HG02884 (cell line): ENCODE results near the gene GPX4.
"Not testable (repeated sequence)": the region's sequence is repeated elsewhere in the genome, so short reads cannot be mapped to it uniquely, and the experiment has no call there.

ENCODE experiments used
- ATAC-seq: cut with Tn5 transposase; IDR thresholded peaks from one replicate; pipeline ENCODE4 v1.9.1; 2021; ENCODE audit warnings: mild to moderate bottlenecking, moderate library complexity; ENCODE audit not compliant: unreplicated experiment

GPX4 gene

DNA sequence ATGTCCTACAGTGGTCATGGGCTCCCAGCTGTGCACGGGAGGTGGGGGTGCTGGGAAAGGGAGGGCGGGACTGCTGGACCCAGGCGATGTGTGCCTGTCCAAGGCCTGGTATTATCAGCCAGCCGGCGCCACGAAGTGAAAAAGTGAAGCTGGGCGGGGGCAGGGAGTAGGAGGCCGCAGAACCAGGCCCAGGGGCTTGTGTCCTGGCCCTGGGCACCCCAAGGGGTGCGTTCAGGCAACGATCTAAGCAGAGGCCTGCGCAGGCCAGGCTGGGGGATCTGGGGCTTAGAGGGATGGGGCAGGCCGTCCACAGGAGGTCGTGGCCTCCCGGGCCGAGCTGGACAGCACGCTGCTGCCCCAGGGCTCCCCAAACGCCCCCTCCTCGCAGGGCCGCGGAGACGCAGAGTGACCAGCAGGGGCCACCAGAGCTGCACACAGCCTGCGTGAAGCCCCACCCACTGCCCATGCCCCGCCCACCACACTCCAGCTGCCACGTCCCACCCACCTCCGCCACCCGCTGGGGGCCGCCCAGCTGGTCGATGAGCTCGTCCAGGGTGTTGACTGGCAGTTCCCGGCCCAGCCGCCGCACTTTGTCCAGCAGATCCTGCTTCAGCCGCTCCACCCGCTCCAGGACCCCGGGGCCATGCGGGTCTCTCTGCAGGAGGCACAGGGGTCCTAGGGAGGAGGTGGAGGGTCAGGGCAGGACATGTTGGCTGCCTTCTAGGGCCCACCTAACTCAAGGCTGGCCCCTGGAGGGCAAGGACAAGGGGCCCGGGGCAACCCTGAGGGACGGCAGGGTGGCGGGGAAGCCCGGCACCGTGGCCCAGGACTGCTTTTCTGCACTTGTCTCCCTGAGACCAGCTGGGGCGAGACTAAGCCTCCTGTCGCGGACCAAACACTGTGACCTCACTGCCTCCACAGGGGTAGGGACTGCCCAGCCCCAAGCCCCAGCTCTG lies 9.5 kb downstream of the GPX4 start:
- no peak for ATAC-seq

DNA sequence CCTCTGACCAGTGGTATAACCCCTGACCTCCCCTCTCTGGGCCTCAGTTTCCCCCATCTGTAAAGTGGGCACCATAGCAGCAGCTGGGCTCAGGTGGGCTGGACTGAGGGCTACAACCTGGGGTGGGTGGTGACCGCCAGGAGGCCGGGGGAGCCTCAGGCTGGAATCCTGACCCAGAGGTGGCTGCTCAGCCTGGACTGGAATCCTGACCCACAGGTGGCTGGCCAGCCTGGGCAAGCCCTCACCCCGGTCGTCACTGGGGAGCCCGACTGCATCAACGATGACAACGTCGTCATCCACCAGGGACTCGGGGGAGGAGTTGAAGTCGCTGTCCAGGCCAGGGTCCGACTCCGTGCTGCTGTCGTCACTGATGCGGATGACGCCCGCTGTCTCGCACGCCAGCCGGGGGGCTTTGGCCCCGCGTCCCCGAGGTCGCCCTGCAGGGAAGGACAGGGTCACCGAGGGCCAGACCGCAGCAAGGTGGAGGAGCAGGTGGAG lies 10.2 kb downstream of the GPX4 start:
- ATAC-seq: no peak

DNA sequence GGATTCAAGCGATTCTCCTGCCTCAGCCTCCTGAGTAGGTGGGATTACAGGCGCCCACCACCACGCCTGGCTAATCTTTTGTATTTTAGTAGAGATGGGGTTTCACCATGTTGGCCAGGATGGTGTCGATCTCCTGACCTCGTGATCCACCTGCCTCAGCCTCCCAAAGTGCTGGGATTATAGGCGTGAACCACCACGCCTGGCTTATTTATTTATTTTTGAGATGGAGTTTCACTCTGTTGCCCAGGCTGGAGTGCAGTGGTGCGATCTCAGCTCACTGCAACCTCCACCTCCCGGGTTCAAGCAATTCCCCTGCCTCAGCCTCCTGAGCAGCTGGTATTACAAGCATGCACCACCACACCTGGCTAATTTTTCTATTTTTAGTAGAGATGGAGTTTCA lies 10.9 kb downstream of the GPX4 start:
- not testable (repeated sequence) for ATAC-seq

DNA sequence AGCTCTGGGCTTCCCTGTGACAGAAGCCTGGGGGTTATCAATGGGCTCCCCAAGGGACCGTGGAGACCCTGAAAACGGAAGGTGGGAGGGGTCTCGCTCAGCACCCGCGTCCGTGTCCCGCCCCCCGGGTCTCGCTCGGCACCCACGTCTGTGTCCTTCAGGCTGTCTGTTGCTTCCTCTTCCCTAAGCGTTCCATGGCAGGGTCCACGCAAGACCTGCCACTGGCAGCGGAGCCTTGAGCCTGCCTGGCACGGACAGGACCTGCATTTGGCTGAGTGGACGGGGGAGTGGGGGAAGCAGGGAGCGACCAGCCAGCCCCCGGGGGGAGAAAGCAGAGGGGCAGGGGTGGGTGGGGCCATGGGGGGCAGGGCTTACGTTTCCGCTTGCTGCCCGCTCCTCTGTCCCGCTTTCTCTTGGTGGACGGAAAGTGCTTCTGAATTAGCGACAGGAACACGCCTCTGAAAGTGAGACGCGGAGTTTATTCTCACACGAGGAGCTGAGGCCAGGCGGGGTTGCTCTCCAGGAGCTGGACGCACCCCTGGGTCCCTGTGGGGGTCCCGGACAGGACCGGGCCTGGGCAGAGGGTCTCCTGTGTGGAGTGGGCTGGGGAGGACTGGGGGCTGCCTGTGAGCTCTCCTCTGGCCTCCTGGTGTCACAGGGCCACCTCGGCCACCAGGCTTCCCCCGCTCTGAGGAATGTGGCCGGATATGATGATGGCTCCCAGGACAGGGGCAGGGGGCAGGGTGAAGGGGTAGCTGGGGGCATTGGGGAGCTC lies 12.0 kb downstream of the GPX4 start:
- no peak for ATAC-seq

DNA sequence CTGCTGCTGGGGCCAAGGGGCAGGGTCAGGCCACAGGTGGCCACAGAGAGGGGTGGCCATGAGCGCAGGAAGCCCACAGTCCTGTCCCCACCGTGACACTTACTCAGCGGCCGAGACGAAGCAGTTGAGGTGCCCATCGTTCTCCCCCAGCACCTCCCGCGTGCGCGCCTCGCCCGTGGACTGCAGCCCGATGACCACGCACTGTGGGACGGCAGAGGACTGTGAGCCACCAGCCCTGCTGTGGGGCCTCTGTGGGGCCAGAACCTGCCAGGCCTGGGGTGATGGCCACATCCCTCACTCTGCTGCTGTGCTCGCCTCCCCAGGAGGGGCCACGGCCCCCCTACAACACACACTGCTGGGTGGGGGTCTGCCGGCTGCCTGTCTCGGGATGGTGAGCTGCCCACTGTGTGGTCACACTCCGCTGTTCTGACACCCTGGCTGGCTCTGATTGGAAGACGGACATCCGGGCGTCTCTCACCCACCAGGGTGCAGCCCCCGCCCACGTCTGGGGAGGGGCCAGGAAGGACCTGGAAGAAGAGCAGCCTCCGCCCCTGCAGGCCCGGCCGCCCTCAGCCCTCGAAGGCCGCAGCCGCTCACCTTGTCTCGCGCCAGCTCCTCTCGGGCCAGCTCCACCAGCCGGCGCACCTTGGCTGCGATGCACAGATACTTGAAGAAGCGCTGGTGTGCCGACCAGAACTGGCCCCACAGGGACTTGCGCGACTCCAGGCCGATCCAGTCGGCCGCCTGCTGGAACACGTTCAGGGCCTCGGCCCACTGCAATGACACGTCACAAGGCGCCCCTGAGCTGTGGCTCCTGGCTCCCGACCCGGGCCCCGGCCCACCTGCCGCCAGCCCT lies 13.2 kb downstream of the GPX4 start:
- ATAC-seq: no peak

DNA sequence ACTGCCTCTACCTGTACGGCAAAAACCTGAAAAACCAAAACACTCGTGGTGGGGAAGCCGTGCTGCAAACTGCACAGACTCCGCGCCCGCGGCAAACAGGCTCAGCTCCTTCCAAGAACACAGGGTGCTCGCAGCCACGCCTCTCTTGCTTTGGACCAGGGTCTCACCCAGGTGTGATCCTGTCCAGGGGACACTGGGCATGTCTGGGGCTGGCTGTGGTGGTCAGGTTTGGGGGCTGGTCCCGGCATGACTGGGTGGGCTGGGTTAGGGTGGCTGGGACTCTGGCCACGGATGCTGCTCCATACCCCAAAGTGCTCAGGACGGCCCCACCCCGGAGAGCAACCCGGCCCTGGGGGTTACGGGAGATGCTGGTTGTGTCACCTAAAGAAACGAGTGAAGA lies 13.9 kb downstream of the GPX4 start:
- no peak for ATAC-seq

DNA sequence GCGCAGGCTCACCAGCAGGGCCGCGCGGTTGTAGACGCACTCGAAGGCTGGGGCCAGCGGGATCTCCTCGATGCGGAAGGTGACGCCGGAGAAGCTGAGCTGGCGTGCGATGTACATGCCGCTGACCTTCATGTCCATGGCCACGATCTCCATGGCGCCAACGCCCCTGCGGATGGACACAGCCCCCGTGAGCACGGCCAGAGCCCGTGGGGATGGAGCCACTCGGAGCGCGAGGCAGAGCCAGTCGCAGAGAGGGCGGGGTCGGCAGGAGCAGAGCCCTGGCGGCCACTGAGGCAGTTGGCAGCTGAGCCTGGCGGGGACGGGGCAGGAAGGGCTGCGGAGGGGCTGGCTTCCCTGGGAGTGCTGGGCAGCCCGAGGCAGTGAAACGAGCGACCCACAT lies 15.2 kb downstream of the GPX4 start:
- ATAC-seq: no peak

DNA sequence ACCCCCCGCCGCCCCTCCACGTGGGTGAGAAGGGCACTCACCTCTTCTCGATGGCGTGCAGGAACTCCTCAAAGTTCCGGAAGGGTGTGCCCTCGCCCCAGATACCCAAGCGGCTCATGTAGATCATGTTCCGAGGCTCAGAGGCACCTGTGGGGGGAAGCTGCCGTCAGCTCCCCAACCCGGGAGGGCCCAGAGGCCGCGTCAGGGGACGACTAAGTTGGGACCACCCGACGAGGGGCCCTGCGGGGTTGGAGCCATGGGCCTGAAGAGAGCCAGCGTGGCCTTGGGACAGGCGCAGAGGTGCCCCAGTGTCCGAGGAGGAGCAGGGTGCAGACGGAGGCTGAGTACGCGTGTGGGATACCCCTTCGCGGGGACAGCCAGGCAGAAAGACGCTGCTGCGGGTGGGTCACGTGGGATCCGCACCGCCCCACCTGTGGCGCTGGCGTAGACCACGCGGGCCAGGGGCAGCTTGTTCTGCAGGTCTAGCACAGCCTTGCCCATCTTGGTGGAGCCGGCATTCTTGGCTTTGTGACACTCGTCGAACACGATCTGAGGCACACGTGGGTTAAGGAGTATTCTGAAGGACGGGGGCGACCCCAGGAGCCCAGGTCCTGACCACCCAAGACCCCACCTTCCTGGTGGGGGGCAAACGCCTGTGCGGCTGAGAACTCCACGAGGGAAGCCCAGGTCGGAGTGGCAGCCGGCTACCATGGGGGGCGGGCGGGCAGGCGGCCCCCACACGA lies 15.9 kb downstream of the GPX4 start:
- ATAC-seq: no peak

DNA sequence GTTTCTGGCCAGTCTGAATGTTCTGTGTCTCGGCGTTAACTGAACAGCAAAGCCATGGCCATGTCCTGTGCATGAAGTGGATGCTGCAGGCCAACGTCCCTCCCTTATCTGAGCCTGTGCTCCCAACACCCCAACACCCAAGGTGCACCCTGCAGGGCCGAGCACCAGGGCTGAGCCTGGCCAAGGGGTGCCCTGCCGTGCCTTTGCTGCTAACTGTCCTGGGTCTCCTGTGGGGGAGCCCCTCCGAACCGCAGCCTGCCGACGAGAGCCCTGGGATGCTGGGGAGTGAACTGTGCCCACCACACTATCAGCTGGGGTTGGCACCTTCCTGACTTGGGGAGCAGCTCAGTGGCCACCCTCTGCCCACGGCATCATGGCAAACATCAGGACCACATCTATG lies 17.6 kb downstream of the GPX4 start:
- no peak for ATAC-seq

DNA sequence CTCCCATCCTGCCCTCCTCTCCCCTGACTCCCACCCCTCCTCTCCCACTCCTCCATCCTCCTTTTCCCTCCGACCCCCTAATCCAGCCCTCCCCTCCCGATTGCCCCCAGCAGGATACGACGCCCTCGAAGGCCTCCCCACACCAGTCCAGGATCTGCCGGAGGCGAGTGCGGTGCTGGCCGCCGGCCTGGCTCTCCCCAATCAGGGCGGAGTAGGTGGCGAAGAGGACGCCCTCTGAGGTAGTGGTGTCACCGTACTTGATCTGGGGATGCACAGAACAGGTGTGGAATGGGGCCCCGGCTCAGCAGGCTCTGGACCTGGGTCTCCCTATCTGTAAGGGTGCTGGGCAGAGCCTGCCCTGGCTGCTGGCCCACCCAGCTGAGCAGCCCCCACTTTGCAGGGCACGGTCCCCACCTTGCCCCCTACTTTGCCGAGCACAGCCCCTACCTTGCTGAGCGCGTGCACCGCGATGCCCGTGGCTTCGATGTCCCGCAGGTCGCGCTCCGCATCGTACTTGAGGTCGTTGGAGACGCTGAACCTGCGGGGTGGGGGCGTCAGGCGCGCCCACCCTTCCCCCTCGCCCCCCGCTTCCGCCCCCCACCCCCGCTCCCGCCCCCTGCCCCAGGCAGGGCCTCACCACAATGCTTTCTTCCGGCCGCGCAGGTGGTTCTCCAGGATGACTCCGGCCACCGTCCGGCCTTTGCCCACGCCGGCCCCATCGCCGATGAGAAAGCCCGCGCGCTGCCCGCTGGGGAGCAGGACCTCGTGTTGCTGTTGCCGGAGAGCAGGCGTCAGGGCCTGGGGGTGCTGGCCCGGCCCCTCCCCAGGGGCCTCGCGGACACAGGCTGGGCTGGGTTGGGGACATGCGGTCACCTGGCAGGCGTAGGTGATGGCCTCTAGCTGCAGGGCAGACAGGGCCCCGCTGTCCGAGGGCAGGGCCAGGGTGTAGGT lies 18.5 kb downstream of the GPX4 start:
- no peak for ATAC-seq

DNA sequence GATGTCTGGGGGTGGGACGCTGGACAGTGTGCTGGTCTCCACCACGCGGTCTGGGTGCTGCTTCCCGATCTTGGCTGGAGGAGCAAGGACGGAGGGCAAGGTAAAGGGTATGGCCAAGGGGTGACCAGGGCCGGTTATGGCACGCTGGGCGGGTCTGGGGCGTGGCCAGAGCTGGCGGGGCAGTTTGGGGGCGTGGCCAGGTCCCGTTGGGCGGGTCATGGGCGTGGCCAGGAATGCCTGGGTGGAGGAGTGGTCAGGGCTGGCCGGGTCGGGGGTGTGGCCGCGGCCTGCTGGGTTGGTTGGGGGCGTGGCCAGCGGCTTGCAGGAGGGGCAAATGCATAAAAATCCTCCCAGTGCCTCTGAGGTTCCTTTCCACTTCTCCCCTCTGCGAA lies 19.2 kb downstream of the GPX4 start:
- no peak for ATAC-seq

DNA sequence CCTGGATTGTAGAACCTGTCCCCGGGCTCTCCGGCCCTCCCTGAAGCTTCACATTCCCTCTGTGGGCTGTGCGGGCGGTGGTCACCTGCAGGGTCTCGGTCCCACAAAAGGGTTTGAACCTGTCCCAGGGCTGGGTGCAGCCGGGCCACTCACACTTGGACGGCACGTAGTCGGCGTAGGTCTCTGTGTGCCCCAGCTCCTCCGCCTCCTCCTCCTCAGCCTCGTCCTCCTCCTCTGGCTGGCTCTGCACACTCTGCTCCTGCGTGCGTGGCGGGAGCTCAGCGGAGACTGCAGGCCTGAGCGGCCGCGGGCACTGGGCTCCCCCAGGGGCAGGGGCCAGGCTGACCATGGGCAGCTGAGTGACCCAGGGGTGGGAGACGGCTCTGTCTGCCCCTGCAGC lies 19.6 kb downstream of the GPX4 start:
- no peak for ATAC-seq

DNA sequence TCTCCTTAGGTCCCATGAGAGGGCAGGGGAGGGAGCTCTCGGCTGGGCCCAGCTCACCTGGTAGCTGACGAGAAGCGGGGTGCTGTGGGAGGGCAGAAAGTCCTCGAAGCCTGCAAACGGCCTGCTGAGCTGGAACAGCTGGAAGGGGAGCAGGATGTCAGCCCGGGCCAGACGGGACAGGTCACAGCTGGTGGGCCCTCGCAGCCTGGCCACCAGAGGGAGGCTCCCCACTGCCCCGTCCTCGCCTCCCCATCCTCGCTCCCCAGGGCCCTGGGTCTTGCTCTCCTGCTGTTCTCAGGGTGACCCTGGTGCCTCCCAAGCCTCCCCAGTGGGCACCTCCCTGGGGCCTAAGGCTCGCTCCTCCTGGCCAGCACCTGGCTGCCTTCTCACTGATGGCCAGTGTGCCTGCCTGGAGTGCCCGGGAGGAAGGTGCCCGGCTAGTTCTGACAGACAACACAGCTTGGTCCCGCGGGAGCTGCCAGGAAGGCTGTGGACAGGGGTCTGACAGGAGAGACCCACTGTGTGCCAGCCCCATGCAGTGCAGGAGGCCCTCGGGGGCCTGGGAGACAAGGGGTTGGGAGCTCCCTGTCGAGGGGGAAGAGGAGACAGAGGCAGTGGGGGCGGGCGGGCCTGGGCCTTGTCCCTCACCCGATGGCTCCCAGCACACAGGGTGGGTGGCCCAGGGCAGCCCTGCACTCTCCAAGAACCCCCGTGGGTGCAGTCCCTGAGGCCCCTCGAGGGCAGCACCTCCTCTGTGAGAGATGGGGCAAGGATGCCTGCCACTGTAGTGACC lies 20.3 kb downstream of the GPX4 start:
- ATAC-seq: no peak

DNA sequence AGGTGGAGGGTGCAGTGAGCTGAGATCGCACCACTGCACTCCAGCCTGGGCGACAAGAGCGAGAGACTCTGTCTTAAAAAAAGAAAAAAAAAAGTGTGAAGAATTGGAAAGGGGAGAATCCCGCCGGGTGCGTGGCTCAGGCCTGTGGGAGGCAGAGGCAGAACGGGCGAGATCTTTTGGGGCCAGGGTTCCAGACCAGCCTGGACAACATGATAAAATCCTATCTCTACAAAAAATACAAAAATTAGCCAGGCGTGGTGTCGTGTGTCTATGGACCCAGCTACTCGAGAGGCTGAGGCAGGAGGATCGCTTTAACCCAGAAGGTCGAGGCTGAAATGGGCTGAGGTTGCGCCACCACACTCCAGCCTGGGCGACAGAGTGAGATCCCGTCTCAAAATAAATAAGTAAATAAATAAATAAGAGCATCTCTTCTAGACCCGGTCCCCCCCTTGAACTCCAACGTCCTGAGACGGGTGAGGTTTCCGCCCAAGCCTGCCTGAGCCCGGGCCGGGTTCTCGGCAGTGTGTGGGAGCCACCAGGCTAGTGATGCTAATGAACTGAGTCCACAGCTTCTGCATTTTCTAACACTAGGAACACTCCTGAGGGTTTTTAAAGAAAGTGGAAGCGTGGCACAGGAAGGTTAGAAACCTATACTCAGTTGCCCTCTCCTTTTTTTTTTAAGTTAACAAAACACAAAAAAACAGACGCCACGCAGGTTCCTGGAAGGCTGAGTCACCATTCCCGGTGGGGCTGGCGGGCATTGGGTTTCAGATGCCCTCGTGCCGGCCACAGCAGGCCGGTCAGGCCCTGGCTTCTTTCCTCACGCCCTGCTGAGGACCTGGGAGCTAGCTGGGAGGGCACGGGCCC lies 22.0 kb downstream of the GPX4 start:
- ATAC-seq: no peak

DNA sequence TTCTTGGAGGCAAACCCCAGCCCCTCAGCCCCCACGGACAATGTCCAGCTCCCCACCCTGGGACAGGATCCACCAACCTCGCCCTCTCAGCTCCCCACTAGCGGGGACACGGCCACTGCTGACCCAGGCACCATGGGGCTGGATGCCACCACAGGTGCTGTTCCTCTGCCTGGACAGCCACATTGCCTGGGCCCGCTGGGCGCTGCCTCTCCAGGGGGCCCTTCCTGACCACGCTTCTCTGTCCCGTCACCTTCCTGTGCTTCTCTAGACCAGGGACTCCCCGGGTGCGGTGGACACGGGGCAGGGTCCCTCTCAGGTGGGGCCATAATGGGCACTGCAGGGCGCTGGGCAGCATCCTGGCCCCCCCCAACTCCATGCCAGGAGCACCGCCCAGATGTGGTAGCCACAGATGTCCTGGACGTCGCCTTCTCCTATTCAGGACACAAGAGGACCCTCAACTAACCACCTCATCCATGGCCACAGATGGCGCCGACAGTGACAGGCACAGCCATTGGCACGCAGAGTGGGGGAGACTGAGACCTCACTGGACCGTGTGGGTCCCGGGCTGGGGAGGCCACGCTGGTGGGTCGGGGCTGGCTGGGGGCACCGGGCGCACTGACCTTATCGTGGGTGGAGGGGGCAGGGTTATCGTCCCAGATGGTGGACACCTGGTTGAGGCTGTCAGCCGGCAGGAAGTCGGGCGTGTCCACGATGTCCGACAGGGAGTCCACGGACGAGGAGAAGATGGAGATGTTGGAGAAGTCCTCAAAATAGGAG lies 23.4 kb downstream of the GPX4 start:
- no peak for ATAC-seq

DNA sequence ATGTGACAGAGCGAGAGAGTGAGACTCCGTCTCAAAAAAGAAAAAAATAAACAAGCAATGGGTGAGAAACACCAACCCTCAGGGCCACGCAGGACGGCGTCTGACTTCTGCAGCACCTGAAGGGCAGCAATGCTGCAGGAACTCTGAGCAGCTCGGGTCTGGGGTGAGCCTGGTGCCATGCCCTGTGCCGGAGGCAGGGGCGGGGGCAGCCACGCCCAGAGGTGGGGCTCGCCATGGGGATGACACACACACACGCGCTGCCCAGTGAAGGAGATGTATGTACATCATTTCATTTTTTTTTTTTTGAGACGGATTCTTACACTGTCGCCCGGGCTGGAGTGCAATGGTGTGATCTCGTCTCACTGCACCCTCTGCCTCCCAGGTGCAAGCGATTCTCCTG lies 24.3 kb downstream of the GPX4 start:
- no peak for ATAC-seq

DNA sequence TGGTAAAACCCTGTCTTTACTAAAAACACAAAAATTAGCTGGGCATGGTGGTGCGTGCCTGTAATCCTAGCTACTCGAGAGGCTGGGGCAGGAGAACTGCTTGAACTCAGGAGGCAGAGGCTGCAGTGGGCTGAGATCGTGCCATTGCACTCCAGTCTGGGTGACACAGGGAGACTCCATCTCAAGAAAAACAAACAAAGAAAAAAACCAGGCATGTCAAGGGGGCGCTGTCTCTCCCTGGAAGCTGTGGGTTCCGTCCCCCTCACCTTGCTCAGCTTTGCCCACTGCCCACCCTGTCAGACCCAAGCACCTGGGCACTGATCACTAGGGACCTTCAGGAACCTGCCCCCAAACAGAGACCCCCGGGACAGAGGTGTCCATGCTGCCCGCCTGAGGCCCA lies 25.3 kb downstream of the GPX4 start:
- not testable (repeated sequence) for ATAC-seq
